ENCODE data around the gene DDX54. TPM values are rescaled to one million over a fixed set of nuclear protein-coding genes. Genes with fewer than 3 reads are reported as not detected.
A peak's percentile ranks its signal among the peaks of the same experiment; 100 is the strongest.

DDX54 gene, protein sequence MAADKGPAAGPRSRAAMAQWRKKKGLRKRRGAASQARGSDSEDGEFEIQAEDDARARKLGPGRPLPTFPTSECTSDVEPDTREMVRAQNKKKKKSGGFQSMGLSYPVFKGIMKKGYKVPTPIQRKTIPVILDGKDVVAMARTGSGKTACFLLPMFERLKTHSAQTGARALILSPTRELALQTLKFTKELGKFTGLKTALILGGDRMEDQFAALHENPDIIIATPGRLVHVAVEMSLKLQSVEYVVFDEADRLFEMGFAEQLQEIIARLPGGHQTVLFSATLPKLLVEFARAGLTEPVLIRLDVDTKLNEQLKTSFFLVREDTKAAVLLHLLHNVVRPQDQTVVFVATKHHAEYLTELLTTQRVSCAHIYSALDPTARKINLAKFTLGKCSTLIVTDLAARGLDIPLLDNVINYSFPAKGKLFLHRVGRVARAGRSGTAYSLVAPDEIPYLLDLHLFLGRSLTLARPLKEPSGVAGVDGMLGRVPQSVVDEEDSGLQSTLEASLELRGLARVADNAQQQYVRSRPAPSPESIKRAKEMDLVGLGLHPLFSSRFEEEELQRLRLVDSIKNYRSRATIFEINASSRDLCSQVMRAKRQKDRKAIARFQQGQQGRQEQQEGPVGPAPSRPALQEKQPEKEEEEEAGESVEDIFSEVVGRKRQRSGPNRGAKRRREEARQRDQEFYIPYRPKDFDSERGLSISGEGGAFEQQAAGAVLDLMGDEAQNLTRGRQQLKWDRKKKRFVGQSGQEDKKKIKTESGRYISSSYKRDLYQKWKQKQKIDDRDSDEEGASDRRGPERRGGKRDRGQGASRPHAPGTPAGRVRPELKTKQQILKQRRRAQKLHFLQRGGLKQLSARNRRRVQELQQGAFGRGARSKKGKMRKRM
- total RNA-seq (10 to 100 TPM; 17.9 to 75.3 TPM), polyA plus RNA-seq (10 to 100 TPM; 43.6 to 60.2 TPM)
- long read RNA-seq, donor 1, full-length matches to known transcripts: 11 of 11 reads
- long read RNA-seq, donor 1, partial matches to known transcripts: 0 of 11 reads
- long read RNA-seq, donor 1, other reads (novel, unspliced or antisense): 0 of 11 reads
- long read RNA-seq, donor 2, partial matches to known transcripts: 0 of 3 reads
- long read RNA-seq, donor 2, other reads (novel, unspliced or antisense): 0 of 3 reads
- long read RNA-seq, donor 3, full-length matches to known transcripts: 4 of 4 reads
- long read RNA-seq, donor 3, partial matches to known transcripts: 0 of 4 reads
- long read RNA-seq, donor 3, other reads (novel, unspliced or antisense): 0 of 4 reads
- long read RNA-seq, donor 4, partial matches to known transcripts: 0 of 1 reads
- long read RNA-seq, donor 4, other reads (novel, unspliced or antisense): 0 of 1 reads
- long read RNA-seq, donor 5, full-length matches to known transcripts: 4 of 15 reads
- long read RNA-seq, donor 5, partial matches to known transcripts: 11 of 15 reads
- long read RNA-seq, donor 5, other reads (novel, unspliced or antisense): 0 of 15 reads

DNA sequence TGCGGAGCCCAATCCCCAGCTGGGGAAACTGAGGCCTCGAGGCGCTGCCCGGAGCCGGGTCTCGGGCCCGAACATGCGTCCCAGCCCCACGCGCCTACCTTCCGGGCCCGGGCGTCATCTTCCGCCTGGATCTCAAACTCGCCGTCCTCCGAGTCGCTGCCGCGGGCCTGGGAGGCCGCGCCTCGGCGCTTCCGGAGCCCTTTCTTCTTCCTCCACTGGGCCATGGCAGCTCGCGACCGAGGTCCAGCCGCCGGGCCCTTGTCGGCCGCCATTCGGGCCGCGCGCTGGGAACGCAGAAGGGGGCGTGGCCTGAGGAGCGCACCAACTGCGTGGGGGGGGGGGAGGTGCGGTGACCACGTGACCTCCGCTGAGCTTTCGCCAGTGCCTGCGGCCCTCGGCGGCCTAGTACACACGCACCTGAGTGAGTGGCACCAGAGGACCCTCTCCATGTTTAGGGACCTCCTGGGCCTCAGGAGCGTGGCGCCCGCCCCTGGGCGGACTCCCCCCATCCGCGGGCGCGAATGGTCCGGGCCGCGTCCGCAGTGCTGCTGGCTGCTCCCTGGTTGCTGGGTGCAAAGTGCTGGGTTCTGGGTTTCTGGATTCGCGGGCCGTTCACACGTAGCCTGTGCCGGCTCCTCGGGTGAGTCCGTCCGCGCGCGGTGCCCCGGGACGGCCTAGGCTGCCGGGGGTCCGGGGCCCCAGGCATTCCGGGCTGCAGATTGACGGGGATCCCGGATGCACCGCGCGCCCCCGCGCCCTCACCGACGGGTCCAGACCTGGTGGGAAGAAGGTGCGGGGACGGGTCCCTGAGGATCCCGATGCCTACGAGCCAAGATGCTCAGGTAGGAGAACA is at the start of gene DDX54, which contains the start of gene RITA1:
Gene DDX54 (minus strand): TSS at position 299 of the 853 bp plus-strand sequence. CDS start 27 bp downstream, at position 272.
Gene RITA1 (plus strand): TSS at position 542 of the 853 bp plus-strand sequence. CDS start 1,026 bp downstream, outside the sequence.
- H3K9me3 ChIP-seq (ENCODE audit: control insufficient read depth in 4 of 4, insufficient read depth in 3 of 4, low read length in 3 of 4): no peaks in the 10 kb centered on the region
- WGBS, 2 donors: 0 to 1% methylated on average over 63 to 89 of the region's 89 CpGs
- peak within 1 kb of the TSS; percentile 90 to 99 for H3K27ac ChIP-seq (ENCODE audit: low read depth in 1 of 2, low read length in 1 of 2)
- H3K4me1 ChIP-seq (ENCODE audit: control insufficient read depth in 5 of 5, insufficient read depth in 5 of 5, low read length in 5 of 5): peaks cover 0 to 14% (median 10%) of the 10 kb centered on the region in 5 donors
- peak within 1 kb of the TSS; percentile 89 for H3K4me3 ChIP-seq
- no peaks in the 10 kb centered on the region for H3K27me3 ChIP-seq (ENCODE audit: control insufficient read depth in 3 of 3, insufficient read depth in 3 of 3, low read length in 2 of 3)
- DNase-seq: peak; percentile 82 to 87 (median 86)
- peaks cover 0 to 16% (median 6%) of the 10 kb centered on the region in 4 donors for H3K36me3 ChIP-seq (ENCODE audit: control insufficient read depth in 4 of 4, insufficient read depth in 4 of 4, low read length in 4 of 4)
- H3K9ac ChIP-seq (ENCODE audit: insufficient read depth in 1 of 2, low read length in 2 of 2): peak within 1 kb of the TSS; percentile 86 to 90
- ATAC-seq (ENCODE audit: insufficient read depth, low FRiP score): peak; percentile 92
- TF ChIP-seq, protein P1, sequence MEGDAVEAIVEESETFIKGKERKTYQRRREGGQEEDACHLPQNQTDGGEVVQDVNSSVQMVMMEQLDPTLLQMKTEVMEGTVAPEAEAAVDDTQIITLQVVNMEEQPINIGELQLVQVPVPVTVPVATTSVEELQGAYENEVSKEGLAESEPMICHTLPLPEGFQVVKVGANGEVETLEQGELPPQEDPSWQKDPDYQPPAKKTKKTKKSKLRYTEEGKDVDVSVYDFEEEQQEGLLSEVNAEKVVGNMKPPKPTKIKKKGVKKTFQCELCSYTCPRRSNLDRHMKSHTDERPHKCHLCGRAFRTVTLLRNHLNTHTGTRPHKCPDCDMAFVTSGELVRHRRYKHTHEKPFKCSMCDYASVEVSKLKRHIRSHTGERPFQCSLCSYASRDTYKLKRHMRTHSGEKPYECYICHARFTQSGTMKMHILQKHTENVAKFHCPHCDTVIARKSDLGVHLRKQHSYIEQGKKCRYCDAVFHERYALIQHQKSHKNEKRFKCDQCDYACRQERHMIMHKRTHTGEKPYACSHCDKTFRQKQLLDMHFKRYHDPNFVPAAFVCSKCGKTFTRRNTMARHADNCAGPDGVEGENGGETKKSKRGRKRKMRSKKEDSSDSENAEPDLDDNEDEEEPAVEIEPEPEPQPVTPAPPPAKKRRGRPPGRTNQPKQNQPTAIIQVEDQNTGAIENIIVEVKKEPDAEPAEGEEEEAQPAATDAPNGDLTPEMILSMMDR (IDR thresholded peaks at IDR 0.05; ENCODE audit: control extremely low read depth, extremely low read depth): no peak

DNA sequence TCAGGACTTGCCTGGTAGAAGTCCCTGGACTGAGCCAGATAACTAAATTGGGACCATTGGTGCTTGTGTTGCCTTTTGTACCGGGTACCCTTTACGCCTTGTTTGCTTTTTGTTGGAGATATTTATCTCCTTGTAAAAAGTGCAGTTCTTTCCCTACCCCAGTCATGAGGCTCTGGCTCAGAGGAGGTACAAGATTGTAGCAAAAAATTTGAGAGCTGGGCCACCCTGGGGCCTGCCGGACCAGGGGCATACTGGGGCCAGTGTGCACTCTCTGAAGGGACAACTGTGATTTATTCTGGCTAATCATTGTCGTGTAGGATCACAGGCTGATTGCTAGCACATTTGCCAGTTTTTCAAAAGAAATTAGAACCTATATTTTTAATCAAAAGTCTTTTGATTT is 49.2 kb upstream of the DDX54 start:
- no peaks in the 10 kb centered on the region for H3K9me3 ChIP-seq (ENCODE audit: control insufficient read depth in 4 of 4, insufficient read depth in 3 of 4, low read length in 3 of 4)
- ATAC-seq (ENCODE audit: insufficient read depth, low FRiP score) (no peak), DNase-seq (no peak)
- H3K4me3 ChIP-seq: no peak overlapping the region
- H3K9ac ChIP-seq (ENCODE audit: insufficient read depth in 1 of 2, low read length in 2 of 2): no peak overlapping the region
- peaks cover 0 to 28% (median 7%) of the 10 kb centered on the region in 5 donors for H3K4me1 ChIP-seq (ENCODE audit: control insufficient read depth in 5 of 5, insufficient read depth in 5 of 5, low read length in 5 of 5)
- 92 to 96% methylated on average over 4 of the region's 4 CpGs for WGBS, 2 donors
- TF ChIP-seq, protein P1 (IDR thresholded peaks at IDR 0.05; ENCODE audit: control extremely low read depth, extremely low read depth): no peak
- H3K27ac ChIP-seq (ENCODE audit: low read depth in 1 of 2, low read length in 1 of 2): peak overlapping the region in 1 of 2 donors; percentile 57
- H3K27me3 ChIP-seq (ENCODE audit: control insufficient read depth in 3 of 3, insufficient read depth in 3 of 3, low read length in 2 of 3): no peaks in the 10 kb centered on the region
- H3K36me3 ChIP-seq (ENCODE audit: control insufficient read depth in 4 of 4, insufficient read depth in 4 of 4, low read length in 4 of 4): peaks cover 0 to 24% (median 16%) of the 10 kb centered on the region in 4 donors

Data from lung (tissue), 16 donors.